Activated CD4-positive, alpha-beta T cell treated with anti-CD3 and anti-CD28 coated beads for 36 hours (primary cell): ENCODE results near the gene LPCAT4. TPM values are rescaled to one million over a fixed set of nuclear protein-coding genes. Genes with fewer than 3 reads are reported as not detected.

ENCODE experiments used
- ATAC-seq: fragments of 200-7000 bp; cut with Tn5 transposase; one replicate; pipeline ENCODE4 v1.10.0; 2021; ENCODE audit warnings: mild to moderate bottlenecking, moderate library complexity
- CTCF ChIA-PET: fragments of 350-600 bp; sonication (Branson Sonifier 250); formaldehyde crosslinking; loops from one replicate; lab custom pipeline; 2021; ENCODE audit warnings: antibody characterized with exemption; lab: Charles Lee
- POLR2A ChIA-PET: fragments of 350-600 bp; sonication (Branson Sonifier 250); formaldehyde crosslinking; loops from one replicate; lab custom pipeline; 2021; ENCODE audit warnings: antibody characterized with exemption, inconsistent platforms; lab: Charles Lee
- DNase-seq: peaks from one replicate; pipeline ENCODE4 v3.0.0-alpha.2; 2020
- H3K27ac Mint-ChIP-seq: one replicate; pipeline ENCODE4 v1.8.0; 2021; ENCODE audit warnings: mixed read lengths
- H3K27me3 Mint-ChIP-seq: one replicate; pipeline ENCODE4 v1.8.0; 2021; ENCODE audit warnings: mixed read lengths
- H3K36me3 Mint-ChIP-seq: one replicate; pipeline ENCODE4 v1.8.0; 2021; ENCODE audit warnings: low read depth, mixed read lengths
- H3K4me1 Mint-ChIP-seq: one replicate; pipeline ENCODE4 v1.8.0; 2021; ENCODE audit warnings: mixed read lengths
- H3K4me3 Mint-ChIP-seq: one replicate; pipeline ENCODE4 v1.8.0; 2021; ENCODE audit warnings: mild to moderate bottlenecking, moderate library complexity, mixed read lengths
- H3K9me3 Mint-ChIP-seq: one replicate; pipeline ENCODE4 v1.8.0; 2021; ENCODE audit warnings: low read depth, mixed read lengths
- intact Hi-C, 2 experiments: fragments of 100-400 bp; cut with DNase I in 1 of 2; cut with micrococcal nuclease in 1 of 2; formaldehyde crosslinking; loops; one replicate each; pipeline versions ENCODE4 v1.14.2 to v1.15.1; 2022 to 2024; cut with DNase I, micrococcal nuclease
- total RNA-seq, 2 experiments: library from RNA; stranded (reverse); gene quantifications; one replicate each; pipeline ENCODE4 v1.2.3, GENCODE V29; 2021

Gene LPCAT4
- total RNA-seq, 2 experiments from 2014 or later: 44.4 to 52.7 TPM

DNA sequence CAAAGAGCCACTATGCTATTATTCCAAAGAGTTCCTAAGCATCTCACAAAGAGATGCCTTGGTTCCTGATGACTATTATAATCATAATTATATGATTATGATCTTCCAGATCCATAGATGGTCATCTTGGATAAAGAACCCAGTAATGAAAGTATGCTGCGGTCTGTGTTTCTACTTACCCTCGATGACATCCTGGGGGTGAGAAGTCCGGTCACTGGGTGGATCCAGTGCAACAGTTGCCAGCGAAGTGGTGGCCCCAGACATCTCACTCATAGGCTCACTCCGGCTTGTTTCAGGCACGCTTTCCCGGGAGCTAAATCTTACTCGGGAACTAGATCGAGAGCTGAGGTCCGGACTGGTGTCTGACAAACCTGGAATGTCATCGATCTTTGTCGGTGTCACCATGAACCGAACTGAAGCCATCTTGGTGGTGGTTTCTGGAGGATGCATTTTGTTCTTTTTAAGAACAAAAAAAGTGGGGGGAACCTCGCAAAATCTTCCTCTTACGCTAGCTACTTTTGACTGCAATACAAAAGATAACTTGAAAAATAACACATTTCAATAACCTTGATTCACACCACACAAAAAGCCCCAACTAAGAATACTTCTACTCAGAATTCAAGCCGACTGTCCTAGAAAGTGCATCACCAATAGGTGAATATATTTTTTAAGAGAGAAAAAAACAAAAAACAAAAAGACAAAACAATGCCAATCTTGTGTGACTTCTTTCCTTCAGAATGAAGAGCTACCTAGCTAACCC, 30.6 kb downstream of the LPCAT4 start:
- H3K4me3 Mint-ChIP-seq: peak overlapping the region; percentile 83
- CTCF ChIA-PET: interaction anchor here (0.6 to 4.6 kb wide), 8 partner anchors 11 to 127 kb away, joined by 3 to 17 read pairs (median 6); partner anchors contain the start of genes KATNBL1 and LPCAT4
- DNase-seq: peak; percentile 25
- intact Hi-C loops: loop anchor here (5.0 kb wide), 3 partner anchors 114 to 651 kb away; partner anchors contain the start of genes AVEN (in 2 of the 2) and ZNF770 (in 1 of the 2)
- H3K27ac Mint-ChIP-seq: peak overlapping the region; percentile 97
- no peak for ATAC-seq
- POLR2A ChIA-PET: interaction anchor here (2.4 kb wide), 1 partner anchor 8 kb away, joined by 12 read pairs; no protein-coding TSS in a partner anchor
- H3K36me3 Mint-ChIP-seq: peaks cover 30% of the 10 kb centered on the region
- no peaks in the 10 kb centered on the region for H3K9me3 Mint-ChIP-seq
- no peaks in the 10 kb centered on the region for H3K27me3 Mint-ChIP-seq
- H3K4me1 Mint-ChIP-seq: peaks cover 74% of the 10 kb centered on the region

DNA sequence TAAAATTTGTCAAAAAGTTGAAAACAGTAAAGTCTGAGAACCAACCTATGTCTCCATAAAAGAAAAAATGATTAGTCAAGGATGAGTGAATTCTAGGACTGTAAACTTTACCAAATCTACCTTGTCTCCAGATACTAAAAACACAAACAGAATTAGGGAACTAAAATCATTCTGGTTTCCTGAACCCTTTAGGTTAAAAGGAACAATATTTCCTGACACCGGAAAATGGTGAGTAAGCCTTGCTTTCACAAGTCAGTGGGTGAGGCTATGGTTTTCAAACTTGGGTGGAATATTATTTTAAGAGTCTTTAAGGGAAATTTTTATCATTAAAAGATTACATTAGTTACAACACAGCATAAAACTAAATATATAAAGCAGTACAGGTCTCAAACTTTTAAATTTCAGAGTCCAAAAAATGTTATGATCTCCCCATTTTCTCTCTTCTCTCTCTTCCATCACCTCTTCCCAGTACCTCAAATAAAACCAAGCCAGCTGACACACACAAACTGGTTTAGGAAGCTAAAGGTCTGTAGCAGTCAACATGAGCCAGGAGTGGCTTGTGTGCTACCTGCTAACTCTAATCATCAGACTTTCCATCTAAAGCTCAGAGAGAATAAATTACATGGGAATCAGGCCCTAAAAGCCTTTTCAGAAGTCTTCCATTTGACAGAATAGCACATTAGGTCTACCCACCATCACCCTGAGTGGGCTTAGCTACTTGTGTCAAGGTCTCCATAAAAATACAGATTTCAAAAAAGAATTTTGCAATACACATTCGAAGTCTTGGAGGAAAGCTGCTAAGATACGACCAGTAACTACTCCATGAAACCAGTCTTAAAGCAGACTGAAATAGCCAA, 31.6 kb downstream of the LPCAT4 start:
- peaks cover 21% of the 10 kb centered on the region for H3K36me3 Mint-ChIP-seq
- ChIA-PET POLR2A (no interaction called here), CTCF (interaction anchor here (1.2 to 4.6 kb wide), 5 partner anchors 10 to 96 kb away, joined by 3 to 17 read pairs (median 5); no protein-coding TSS in a partner anchor)
- H3K4me1 Mint-ChIP-seq: peaks cover 77% of the 10 kb centered on the region
- no peaks in the 10 kb centered on the region for H3K27me3 Mint-ChIP-seq
- no peak for ATAC-seq
- peak overlapping the region; percentile 83 for H3K4me3 Mint-ChIP-seq
- no peak for DNase-seq
- H3K27ac Mint-ChIP-seq: peak overlapping the region; percentile 97
- no peaks in the 10 kb centered on the region for H3K9me3 Mint-ChIP-seq
- intact Hi-C loops: loop anchor here (2.0 to 5.0 kb wide), 5 partner anchors 95 to 652 kb away; partner anchors contain the start of genes AVEN (in 2 of the 2), PGBD4 (in 1 of the 2) and ZNF770 (in 1 of the 2)

DNA sequence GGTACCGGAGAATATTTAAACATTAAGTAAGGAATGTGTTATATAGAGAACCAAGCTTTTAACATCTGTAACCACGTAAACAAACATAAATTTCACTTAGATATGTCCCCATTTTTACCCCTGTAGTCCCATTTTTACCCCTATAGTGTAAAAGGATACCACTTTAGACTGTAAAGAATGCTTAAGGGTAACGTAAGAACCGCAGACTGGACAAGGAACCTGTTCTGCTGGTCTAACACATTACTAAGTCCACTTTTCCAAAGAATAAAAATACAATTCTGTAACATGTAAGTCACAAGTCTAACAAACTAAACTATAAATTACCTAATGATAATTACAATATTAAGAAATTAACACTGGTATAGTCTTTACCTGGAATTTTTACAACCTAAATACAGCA, 32.3 kb downstream of the LPCAT4 start:
- Mint-ChIP-seq H3K4me3 (peak overlapping the region; percentile 83), H3K27me3 (no peaks in the 10 kb centered on the region), H3K9me3 (no peaks in the 10 kb centered on the region), H3K36me3 (peaks cover 14% of the 10 kb centered on the region), H3K27ac (peak overlapping the region; percentile 97), H3K4me1 (peaks cover 76% of the 10 kb centered on the region)
- POLR2A ChIA-PET: no interaction called here
- CTCF ChIA-PET: interaction anchor here (0.6 to 2.2 kb wide), 3 partner anchors 8 to 110 kb away, joined by 3 to 9 read pairs (median 4); partner anchors contain the start of genes EMC4, LPCAT4, NOP10 and NUTM1
- DNase-seq (no peak), ATAC-seq (no peak)
- intact Hi-C loops: loop anchor here (2.0 to 5.0 kb wide), 5 partner anchors 94 to 653 kb away; partner anchors contain the start of genes AVEN (in 2 of the 2), PGBD4 (in 1 of the 2) and ZNF770 (in 1 of the 2)

DNA sequence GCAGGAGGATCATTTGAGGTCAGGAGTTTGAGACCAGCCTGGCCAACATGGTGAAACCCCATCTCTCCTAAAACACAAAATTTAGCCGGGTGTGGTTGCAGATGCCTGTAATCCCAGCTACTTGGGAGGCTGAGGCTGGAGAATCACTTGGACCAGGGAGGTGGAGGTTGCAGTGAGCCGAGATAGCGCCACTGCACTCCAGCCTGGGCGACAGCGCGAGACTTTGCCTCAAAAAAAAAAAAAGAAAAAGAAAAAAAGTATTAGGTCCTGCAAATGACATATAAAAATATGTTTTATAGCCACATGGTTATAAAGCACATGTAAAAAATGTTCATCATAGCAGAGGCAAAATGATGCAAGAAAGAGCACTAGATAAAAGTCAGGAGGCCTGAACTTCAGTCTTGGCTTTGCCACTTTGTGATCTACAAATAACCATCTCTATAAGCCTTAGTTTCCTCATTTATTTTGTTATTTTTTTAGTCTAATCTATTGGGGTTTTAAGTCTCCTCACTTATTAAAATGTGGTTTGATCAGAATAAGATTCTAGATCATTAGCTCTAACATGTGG, 34.4 kb downstream of the LPCAT4 start:
- no peaks in the 10 kb centered on the region for H3K27me3 Mint-ChIP-seq
- peak overlapping the region; percentile 35 for H3K4me3 Mint-ChIP-seq
- POLR2A ChIA-PET: interaction anchor here (0.6 kb wide), 1 partner anchor 91 kb away, joined by 4 read pairs; no protein-coding TSS in a partner anchor

DNA sequence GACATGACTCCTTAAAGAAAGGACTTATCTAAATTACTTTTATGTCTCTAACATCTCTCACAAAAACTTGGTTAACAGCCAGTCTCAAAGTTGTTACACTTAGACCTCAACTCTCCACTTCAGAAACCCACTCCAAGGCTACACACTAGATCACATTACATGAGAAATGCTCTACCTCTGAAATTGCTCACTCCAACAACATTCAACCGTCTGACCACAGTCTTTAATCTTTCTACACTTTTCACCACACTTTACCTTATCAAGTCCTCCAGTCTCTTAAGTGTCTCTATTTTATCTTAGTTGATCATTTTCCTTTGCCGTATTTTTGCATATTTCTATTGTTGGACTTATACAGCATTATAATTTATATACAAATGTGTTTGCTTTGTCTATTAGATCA, 35.2 kb downstream of the LPCAT4 start:
- Mint-ChIP-seq H3K27me3 (no peaks in the 10 kb centered on the region), H3K36me3 (peaks cover 8% of the 10 kb centered on the region), H3K9me3 (no peaks in the 10 kb centered on the region), H3K4me3 (peak overlapping the region; percentile 35), H3K4me1 (peaks cover 90% of the 10 kb centered on the region), H3K27ac (peak overlapping the region; percentile 94)
- CTCF ChIA-PET: interaction anchor here (4.6 kb wide), 1 partner anchor 14 kb away, joined by 33 read pairs; no protein-coding TSS in a partner anchor
- DNase-seq: no peak
- peak; percentile 62 for ATAC-seq
- POLR2A ChIA-PET: no interaction called here
- intact Hi-C loops: no loop called here

More for the DNA sequence above, 34.4 kb downstream of the LPCAT4 start:
- ATAC-seq (no peak), DNase-seq (no peak)
- Mint-ChIP-seq H3K9me3 (no peaks in the 10 kb centered on the region), H3K4me1 (peaks cover 83% of the 10 kb centered on the region), H3K36me3 (peaks cover 8% of the 10 kb centered on the region), H3K27ac (peak overlapping the region; percentile 94)
- CTCF ChIA-PET: interaction anchor here (1.5 to 2.2 kb wide), 4 partner anchors 10 to 123 kb away, joined by 3 to 9 read pairs (median 6); partner anchors contain the start of genes KATNBL1, LPCAT4, NOP10 and NUTM1
- intact Hi-C loops: no loop called here

DNA sequence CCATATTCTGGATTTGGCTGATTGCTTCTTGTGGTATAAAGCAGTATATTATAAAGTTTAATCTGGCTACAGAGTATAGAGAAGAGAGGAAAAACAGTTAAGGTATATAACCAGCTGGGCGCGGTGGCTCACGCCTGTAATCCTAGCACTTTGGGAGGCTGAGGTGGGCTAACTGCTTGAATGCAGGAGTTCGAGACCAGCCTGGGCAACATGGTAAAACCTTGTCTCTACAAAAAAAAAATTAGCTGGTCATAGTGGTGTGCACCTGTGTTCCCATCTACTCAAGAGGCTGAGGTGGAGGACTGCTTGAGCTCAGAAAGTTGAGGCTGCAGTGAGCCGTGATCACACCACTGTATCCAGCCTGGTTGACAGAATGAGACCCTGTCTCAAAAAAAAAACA, 36.7 kb downstream of the LPCAT4 start:
- POLR2A ChIA-PET: no interaction called here
- no peak for DNase-seq
- intact Hi-C loops: no loop called here
- Mint-ChIP-seq H3K27ac (peak overlapping the region; percentile 15), H3K4me3 (no peak overlapping the region), H3K27me3 (no peaks in the 10 kb centered on the region), H3K9me3 (no peaks in the 10 kb centered on the region), H3K36me3 (peaks cover 8% of the 10 kb centered on the region), H3K4me1 (peaks cover 90% of the 10 kb centered on the region)
- ATAC-seq: no peak
- CTCF ChIA-PET: interaction anchor here (0.9 to 4.6 kb wide), 7 partner anchors 9 to 89 kb away, joined by 3 to 33 read pairs (median 9); partner anchors contain the start of genes LPCAT4, NOP10 and NUTM1

DNA sequence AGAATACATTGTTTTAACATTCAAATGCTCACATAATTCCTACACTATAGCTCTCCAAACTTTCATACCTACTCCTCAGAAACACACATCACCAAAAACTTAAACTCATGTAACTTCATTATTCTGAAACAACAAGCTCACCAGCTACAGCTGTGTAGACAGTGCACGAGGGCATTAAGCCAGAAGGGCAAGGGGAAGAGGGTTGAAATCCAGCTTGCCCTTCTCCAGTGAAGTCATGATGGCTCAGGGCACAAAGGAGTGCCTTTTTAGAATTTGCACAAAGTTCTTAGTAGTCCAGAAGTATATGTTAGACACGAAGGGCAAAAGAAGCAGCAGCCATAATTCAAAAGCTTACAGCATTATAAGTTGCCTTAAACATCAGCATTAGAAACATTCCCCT, 38.0 kb downstream of the LPCAT4 start:
- Mint-ChIP-seq H3K36me3 (peaks cover 8% of the 10 kb centered on the region), H3K4me1 (peaks cover 83% of the 10 kb centered on the region), H3K27ac (peak overlapping the region; percentile 86), H3K4me3 (peak overlapping the region; percentile 12), H3K27me3 (no peaks in the 10 kb centered on the region), H3K9me3 (no peaks in the 10 kb centered on the region)
- ChIA-PET POLR2A (interaction anchor here (0.8 to 1.8 kb wide), 3 partner anchors 8 to 11 kb away, joined by 4 to 12 read pairs (median 6); partner anchors contain the start of gene SLC12A6), CTCF (interaction anchor here (0.7 to 4.6 kb wide), 14 partner anchors 9 to 254 kb away, joined by 3 to 33 read pairs (median 6); partner anchors contain the start of genes GOLGA8A, GOLGA8B, NOP10 and NUTM1)
- intact Hi-C loops: no loop called here
- ATAC-seq (no peak), DNase-seq (no peak)

DNA sequence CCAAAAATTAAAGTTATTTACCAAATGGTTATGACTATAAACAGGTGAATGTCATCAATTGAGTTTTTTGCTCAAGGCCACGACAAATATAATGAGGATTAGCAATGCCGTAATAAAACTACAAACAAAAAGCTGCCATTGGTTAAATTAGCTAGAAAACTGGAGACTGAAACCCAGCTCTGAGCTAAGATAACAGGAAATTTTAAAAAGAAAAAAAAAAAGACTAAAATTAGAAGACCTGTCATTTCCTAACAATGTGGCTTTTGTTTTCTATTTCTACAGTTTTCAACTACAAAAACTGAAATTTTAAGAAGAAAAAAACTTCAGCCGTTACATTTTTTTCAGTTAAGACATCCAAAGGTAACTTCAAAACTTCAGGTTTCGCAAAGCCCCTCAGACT, 39.1 kb downstream of the LPCAT4 start:
- POLR2A ChIA-PET: interaction anchor here (0.6 to 1.8 kb wide), 4 partner anchors 9 to 257 kb away, joined by 3 to 12 read pairs (median 6); partner anchors contain the start of gene SLC12A6
- no peak for DNase-seq

DNA sequence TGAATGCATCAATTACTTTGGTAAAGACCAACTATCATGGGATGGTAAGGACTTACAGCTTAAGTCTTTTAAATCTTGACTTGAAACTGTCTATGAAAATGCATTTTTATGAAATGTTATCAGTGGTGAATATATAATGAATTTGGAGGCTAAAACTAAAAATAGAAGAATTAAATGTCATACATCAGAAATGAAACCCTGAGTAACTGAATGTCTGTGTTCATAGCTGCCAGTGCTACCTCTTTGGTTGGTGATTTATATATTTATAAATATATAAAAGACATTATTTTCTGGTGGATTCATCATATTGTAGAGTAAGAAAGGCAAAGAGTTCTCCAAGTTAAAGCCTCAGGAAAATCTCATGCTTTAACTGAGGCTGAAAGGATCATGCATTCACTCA, 41.6 kb downstream of the LPCAT4 start:
- POLR2A ChIA-PET: no interaction called here
- Mint-ChIP-seq H3K27me3 (no peaks in the 10 kb centered on the region), H3K9me3 (no peaks in the 10 kb centered on the region), H3K36me3 (peaks cover 2% of the 10 kb centered on the region), H3K27ac (peak overlapping the region; percentile 77), H3K4me1 (peaks cover 73% of the 10 kb centered on the region), H3K4me3 (no peak overlapping the region)
- CTCF ChIA-PET: interaction anchor here (0.6 to 2.5 kb wide), 7 partner anchors 8 to 102 kb away, joined by 3 to 8 read pairs (median 5); partner anchors contain the start of genes LPCAT4, NOP10 and NUTM1
- DNase-seq: no peak
- intact Hi-C loops: no loop called here
- no peak for ATAC-seq

More for the DNA sequence above, 39.1 kb downstream of the LPCAT4 start:
- Mint-ChIP-seq H3K4me1 (peaks cover 81% of the 10 kb centered on the region), H3K9me3 (no peaks in the 10 kb centered on the region), H3K27ac (peak overlapping the region; percentile 85), H3K36me3 (peaks cover 7% of the 10 kb centered on the region), H3K27me3 (no peaks in the 10 kb centered on the region), H3K4me3 (peak overlapping the region; percentile 56)
- ATAC-seq: peak; percentile 28
- CTCF ChIA-PET: interaction anchor here (1.0 to 4.6 kb wide), 11 partner anchors 10 to 217 kb away, joined by 3 to 33 read pairs (median 7); partner anchors contain the start of genes NOP10, NUTM1 and SLC12A6
- intact Hi-C loops: no loop called here

DNA sequence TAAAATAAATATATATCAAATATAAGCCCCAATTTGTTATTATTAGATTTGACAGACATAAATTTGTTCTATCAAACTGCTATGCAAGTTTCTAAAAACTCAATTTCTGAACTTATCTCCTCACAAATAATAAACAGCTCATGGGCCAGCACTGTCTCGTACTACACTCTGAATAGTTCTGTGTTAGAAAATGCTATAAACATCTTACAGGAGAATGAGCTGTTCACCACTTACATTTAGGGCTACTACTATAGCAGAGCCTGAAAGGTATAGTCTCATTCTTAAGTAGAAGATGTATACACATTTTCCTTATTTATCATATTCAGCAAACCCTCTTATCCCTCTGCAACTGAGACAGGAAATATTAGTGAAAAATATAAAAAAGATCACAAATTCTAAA, 42.1 kb downstream of the LPCAT4 start:
- H3K4me1 Mint-ChIP-seq: peaks cover 73% of the 10 kb centered on the region
- ChIA-PET POLR2A (no interaction called here), CTCF (interaction anchor here (0.6 to 2.5 kb wide), 6 partner anchors 8 to 83 kb away, joined by 3 to 8 read pairs (median 6); partner anchors contain the start of genes LPCAT4, NOP10 and NUTM1)
- DNase-seq: no peak
- intact Hi-C loops: loop anchor here in 1 of 2 experiments (5.0 kb wide), 1 partner anchor 43 kb away; no protein-coding TSS in a partner anchor
- no peak overlapping the region for H3K4me3 Mint-ChIP-seq
- ATAC-seq: no peak
- H3K36me3 Mint-ChIP-seq: peaks cover 2% of the 10 kb centered on the region
- peak overlapping the region; percentile 47 for H3K27ac Mint-ChIP-seq
- H3K27me3 Mint-ChIP-seq: no peaks in the 10 kb centered on the region
- H3K9me3 Mint-ChIP-seq: no peaks in the 10 kb centered on the region
